Stimulated activated naive CD8-positive, alpha-beta T cell treated with anti-CD3 and anti-CD28 coated beads, Interleukin-15, Interleukin-2, amounts not matched to agents 100 U/mL and 50 U/mL, for 24 hours (primary cell): ENCODE data around the gene KCNN1.
A peak's percentile ranks its signal among the peaks of the same experiment; 100 is the strongest.
"Not testable (repeated sequence)": the region's sequence is repeated elsewhere in the genome, so short reads cannot be mapped to it uniquely, and the experiment has no call there.

Experiments used
- ATAC-seq: fragments of 150-1000 bp; cut with Tn5 transposase; one replicate; pipeline ENCODE4 v1.10.0; 2021
- DNase-seq: peaks from one replicate; pipeline ENCODE4 v3.0.0; 2021

Gene KCNN1

DNA sequence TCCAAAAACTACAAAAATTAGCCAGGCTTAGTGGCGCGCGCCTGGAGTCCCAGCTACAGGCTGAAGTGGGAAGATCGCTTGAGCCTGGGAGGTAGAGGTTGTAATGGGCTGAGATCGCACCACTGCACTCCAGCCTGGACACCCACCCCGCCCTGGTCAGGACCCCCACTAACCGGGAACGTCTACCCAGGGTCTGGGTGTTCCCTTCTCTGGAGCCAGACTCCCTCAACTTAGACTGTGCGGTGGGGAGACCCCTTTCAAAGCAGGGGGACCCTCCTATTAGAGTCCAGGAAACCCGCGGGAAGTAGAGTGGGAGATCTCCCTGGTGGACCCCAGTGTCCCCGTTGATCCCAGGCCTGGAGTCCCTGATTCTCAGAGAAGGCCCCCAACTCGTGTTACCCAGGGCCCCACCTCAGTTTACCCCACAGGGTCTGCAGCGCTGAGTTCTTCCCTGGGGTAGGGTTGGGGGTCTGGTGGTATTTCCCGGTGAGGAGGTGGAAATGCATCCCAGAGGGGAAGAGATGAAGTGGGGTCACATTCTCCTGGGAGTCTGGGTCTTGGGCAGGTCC, 35.0 kb downstream of the KCNN1 start:
- DNase-seq (no peak), ATAC-seq (no peak)

DNA sequence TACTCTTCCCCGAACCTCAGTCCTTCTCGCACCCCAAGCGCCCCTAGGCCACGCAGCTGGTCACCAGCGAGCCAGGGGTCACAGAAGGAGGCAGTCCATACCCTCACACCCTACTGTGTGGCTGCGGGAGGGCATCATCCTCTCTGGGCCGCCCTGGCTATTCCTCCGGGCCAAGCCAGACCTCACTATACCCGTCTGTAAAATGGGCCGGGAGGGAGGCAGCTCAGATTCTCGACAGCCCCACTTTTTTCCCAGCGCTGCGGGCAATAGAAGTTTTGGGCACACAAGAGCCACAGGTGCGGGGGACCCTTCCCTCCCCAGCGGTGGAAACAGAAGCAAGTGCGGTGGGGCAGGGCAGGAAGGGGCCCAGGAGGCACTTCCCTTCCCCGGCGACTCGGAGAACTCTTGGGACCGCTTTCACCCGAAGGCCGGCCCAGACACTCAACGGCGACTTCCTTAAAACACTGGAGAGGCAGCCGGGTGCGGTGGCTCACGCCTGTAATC, 35.5 kb downstream of the KCNN1 start:
- ATAC-seq (no peak), DNase-seq (no peak)

DNA sequence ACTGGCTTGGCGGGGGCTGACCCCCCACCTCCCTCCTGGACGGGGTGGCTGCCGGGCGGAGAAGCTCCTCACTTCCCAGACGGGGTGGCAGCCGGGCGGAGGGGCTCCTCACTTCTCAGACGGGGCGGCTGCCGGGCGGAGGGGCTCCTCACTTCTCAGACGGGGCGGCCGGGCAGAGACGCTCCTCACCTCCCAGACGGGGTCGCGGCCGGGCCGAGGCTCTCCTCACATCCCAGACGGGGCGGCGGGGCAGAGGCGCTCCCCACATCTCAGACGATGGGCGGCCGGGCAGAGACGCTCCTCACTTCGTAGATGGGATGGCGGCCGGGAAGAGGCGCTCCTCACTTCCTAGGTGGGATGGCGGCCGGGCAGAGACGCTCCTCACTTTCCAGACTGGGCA, 38.8 kb downstream of the KCNN1 start:
- DNase-seq, ATAC-seq: not testable (repeated sequence)

DNA sequence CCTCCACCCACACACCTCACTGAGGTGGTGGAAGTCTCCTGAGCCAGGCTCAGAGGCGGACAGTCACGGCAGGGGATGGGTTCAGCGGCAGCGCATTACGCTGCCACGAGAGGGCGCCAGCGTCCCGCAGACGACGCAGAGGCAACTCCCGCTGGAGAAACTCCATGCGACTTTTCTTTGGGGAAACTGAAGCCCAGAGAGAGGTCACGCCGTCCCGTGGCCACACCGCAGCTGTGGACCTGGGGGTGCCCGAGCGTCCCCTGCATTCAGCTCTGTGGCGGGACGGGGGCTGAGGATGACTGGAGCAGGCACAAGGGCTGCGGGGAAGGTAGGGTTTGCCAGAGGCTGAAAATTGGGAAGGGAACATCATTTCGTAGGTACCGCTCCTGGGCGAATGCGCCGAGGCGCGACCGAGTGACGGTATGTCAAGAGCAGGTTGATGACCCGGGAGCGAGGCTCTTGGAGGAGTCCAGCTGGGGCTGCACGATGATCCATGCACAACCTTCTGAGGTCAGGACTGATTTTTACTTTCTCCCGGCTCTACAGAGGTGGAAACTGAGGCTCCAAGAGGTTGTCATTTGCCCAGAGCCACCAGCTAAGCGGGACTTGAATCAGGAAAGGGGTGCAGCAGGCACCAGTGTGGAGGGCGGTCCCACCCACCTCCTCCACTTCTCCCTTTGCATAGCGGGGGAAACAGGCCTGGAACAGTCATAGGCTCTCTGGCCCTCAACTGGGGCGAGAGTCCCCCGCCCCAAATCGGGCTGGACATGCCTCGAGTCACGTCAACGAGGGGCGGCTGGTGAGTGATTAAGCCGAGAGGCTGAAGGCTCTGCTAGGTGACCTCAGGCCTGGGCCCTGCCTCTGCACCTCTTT, 40.4 kb downstream of the KCNN1 start:
- ATAC-seq (peak; percentile 65), DNase-seq (peak; percentile 88)

DNA sequence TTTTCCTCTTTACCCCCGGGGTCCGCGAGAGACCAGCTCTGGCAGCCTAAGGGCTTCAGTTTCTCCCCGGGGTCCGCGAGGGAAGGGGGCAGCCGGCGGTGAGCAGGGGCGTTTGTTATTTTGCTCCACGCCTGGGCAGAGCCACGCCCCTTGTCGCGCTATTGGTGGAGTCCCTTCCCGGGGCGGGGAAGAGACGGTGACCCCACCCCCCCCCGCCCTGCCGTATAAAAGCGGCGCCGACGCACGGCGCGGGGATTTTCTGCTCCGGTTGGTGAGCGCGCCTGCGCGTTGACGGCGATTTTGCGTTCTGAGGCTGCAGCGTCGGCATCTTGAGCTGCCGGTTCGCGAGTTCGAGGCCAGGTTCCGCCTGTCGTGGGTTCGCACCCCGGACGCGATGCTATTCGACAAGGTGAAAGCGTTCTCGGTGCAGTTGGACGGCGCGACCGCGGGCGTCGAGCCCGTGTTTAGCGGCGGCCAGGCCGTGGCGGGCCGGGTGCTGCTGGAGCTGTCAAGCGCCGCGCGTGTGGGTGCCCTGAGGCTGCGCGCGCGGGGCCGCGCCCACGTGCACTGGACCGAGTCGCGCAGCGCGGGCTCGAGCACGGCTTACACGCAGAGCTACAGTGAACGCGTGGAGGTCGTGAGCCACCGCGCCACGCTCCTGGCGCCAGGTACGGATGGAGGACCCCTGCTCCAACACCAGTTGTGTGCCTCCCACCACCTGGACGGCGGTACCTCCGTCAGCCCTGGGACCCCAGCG, 41.2 kb downstream of the KCNN1 start, which contains the start of gene ARRDC2:
Gene ARRDC2 (plus strand): TSS at position 254 of the 757 bp plus-strand sequence. CDS start 141 bp downstream, at position 395.
- peak; percentile 88 for DNase-seq
- ATAC-seq: peak; percentile 83

DNA sequence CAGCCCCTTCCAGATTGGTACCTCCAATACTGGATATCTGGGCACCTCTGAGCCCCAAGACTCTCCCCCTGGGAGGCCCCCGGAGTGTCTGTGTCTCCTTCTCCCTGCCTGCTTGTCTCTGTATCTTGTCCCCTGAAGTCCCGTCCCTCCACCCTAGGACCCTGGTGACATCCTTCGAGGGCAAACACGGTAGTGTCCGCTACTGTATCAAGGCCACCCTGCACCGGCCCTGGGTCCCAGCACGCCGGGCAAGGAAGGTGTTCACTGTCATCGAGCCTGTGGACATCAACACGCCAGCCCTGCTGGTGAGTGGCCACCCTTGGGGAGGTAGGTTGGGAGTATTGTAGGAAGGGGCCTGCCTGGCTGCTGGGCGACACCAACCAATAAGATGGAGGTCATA, 41.9 kb downstream of the KCNN1 start:
- ATAC-seq (no peak), DNase-seq (no peak)

DNA sequence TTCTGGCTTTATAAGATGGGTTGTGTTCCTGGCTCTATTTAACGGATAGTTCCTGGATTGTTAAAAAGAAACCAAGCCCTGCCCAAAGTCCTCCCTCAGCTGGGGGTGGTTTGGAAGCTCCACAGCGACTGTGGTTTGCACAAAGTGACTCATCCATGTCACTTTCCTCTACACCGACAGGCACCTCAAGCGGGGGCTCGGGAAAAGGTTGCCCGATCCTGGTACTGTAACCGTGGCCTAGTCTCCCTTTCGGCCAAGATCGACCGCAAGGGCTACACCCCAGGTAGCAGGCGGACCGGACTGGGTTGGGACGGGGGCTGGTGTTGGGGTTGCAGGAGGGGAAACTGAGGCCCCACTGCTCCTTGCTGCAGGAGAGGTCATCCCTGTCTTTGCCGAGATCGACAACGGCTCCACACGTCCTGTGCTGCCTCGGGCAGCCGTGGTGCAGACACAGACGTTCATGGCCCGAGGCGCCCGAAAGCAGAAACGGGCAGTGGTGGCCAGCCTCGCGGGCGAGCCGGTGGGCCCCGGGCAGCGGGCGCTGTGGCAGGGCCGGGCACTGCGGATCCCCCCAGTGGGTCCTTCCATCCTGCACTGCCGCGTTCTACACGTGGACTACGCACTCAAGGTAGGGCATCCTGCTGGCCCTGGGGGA, 42.6 kb downstream of the KCNN1 start:
- ATAC-seq: no peak

DNA sequence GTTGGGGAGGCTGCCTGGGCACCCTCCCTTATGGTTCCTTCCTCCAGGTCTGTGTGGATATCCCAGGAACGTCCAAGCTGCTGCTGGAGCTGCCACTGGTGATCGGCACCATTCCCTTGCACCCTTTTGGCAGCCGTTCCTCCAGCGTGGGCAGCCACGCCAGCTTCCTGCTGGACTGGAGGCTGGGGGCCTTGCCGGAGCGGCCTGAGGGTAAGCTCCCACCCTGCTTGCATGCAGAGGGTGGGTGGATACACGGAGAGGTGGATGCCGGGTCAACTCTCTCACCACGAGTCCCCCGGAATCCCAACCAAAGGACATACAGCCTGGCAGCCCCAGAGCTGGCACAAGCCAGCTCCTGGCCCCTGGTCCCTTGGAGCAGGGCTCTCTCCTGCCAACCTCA, 43.2 kb downstream of the KCNN1 start:
- ATAC-seq (no peak), DNase-seq (no peak)

More for the DNA sequence above, 42.6 kb downstream of the KCNN1 start:
- no peak for DNase-seq

DNA sequence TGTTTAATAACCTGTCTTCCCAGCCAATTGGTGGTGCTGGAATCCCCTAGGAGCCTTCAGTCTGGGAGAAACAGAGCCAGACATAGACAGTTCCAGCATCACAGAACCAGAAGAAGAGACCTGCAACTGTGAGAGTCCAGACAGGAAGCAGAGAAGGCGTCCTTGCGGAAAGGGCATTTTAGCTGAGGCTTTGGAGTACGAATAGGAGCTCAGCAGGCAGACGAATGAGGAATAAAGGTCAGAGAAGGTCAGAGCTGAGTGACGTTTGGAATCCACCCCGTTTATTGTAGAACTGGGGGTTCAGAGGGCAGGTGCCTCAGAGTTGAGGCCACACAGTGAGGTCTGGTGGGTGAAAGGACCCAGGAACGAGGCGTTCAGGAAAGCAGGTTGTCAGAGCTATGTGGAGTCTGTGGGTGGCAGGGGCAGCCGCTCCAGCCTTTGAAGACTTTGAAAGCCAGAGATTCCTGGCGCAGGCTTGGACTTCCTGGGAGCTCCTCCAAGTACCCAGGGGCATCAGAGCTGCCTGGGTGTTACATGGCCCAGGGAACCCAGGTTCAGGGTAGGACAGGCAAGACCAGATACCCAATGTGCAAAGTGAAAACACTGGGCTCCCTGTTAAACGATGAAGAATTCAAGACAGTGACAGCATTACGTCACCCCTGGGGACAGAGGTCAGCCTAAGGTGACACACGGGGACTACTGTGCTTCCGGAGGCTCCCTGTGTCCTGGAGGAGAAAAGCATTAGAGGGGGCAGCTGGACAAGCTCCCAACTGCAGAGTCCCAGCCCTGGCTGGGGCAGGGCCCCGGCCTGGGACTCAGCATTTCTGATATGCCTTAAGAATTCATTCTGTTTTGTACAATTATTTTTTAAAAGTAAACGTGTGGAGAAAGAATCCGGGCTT, 46.6 kb downstream of the KCNN1 start:
- DNase-seq (no peak), ATAC-seq (no peak)

DNA sequence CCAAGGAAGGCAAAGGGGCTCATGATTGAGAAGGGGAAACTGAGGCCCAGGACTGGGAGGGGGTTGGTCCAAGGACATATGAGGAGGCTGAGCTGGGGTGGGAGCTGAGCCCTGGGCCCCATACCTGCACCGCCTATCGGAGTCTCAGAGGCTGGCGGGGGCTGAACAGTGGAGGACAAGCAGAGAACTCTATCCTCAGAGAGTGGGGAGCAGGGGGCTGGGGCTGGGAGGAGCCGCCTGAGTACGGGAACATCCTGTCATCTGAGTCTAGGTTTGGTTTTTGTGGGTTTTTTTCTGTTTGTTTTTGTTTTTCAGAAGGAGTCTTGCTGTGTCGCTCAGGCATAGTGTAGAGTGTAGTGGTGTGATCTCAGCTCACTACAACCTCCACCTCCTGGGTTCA, 47.3 kb downstream of the KCNN1 start:
- ATAC-seq (peak; percentile 55), DNase-seq (no peak)

DNA sequence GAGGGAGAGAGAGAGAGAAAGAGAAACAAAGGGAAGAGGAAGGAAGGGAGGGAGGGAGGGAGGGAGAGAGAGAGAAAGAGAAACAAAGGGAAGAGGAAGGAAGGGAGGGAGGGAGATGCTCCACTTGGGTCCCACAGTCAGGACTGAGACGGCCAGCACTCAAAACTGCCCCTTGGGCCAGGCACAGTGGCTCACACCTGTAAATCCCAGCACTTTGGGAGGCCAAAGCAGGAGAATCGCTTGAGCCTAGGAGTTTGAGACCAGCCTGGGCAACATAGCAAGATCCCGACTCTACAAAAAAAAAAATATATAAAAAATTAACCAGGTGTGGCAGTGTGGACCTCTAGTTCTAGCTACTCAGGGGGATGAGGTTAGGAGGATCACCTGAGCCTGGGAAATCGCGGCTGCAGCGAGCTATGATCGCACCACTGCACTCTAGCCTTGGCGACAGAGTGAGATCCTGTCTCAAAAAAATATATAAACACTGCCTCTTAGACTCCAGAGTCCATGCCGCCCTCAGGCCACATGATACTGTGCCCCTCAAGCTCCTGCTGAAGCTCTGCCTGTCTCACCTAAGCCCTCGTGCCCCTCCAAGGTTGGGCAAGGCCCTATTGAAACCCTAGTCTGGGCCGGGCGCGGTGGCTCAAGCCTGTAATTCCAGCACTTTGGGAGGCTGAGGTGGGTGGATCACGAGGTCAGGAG, 49.5 kb downstream of the KCNN1 start:
- DNase-seq (no peak), ATAC-seq (no peak)

DNA sequence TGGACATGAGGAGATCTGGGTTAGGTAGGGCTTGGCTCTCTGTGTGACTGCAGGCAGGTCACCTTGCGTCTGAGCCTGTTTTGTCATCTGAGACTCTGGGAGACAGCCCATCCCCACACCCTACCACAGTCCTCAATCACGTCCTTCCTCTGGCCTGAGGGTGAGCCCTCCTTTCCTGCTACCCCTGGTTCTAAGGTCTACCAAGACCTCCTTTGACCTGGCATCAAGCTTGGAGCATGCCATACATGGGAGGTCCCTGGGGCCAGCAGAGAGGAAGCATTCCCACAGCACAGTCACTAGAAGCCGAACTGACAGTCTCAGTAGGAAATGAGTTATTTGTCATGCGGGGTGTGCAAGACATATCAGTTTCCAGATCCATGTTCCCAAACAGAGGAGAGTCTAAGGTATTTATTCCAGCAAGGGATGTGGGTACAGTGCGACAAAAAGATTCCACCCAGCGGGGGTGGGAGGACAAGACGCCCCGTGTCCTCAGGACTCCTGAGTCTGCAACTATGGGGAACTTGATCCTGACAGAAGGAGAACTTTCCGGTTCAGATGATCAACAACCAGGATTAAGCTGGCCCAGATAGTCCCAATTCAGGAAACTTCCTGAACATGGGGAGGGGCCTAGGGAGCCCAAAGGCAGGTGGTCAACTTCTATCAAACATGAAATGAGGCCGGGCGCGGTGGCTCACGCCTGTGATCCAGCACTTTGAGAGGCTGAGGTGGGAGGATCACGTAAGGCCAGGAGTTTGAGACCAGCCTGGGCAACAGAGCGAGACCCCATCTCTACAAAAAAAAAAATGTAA, 50.6 kb downstream of the KCNN1 start:
- DNase-seq (no peak), ATAC-seq (no peak)

DNA sequence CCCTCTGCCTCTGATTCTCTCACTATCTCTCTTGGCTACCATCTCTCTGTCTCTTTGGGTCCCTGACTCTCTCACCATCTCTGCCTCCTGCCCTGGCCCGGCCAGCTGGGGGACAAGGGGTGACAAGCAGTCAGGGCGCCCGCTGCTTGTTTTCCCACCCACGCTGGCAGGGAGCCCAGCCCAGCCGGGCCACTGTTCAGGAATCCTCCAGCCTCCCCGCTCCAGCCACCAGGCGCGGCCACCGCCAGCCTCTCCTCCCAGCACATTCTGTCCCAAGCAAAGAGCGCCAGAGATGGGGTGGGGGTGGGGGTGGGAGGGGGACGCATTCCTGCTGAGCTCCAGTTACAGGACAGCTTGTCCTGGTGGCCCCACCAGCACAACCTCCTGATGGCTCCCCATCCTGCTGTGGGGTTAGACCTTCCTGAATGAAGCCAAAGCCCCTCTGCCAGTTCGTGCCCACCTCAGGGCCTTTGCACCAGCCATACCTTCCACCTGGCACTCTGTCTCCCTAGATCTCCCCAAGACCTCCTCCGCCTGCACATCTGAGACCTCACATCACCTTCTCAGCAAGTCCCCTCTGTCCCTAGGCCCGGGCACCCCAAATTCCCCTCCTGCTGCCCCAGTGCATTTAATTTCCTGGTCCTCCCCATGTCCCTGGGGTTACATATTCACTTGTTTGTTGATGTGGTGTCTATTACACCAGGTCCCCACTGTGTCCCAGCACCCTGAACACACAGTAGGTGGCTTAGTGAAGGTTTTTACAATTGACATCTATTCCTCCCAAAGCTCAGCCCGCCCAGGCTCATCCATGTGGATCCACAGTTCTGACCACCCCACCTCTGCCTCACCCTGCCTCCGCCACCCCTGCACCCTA, 53.5 kb downstream of the KCNN1 start:
- no peak for DNase-seq

DNA sequence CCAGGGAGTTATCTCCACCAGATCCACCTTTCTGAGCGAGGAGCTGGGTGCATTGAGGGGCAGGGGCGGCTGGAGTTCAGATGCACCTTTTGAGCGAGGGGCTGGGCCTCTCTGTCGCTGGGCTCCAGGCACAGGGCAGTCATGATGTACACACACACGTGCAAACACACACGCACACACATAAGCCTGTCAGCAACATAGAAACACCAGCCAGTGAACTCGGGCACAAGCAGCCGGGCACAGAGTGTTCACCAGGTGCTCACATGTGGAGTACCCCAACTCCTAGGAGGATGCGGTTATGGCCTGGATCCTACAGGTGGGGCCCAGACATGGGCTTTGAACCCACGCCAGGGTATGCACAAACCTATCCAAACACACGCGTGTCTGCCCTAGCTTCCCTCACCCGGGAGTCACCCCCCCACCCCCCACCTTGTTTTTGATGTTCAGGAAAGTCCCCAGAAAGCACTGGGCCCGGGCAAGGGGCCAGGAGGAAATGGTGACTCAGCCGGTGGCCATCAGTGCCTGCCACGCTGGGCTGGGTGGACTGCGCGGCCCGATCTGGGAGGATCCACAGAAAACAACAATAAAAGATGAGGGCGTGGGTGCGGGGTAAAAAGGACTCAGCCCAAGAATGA, 54.3 kb downstream of the KCNN1 start:
- ATAC-seq (peak; percentile 34), DNase-seq (peak; percentile 76)

More for the DNA sequence above, 53.5 kb downstream of the KCNN1 start:
- ATAC-seq: no peak

DNA sequence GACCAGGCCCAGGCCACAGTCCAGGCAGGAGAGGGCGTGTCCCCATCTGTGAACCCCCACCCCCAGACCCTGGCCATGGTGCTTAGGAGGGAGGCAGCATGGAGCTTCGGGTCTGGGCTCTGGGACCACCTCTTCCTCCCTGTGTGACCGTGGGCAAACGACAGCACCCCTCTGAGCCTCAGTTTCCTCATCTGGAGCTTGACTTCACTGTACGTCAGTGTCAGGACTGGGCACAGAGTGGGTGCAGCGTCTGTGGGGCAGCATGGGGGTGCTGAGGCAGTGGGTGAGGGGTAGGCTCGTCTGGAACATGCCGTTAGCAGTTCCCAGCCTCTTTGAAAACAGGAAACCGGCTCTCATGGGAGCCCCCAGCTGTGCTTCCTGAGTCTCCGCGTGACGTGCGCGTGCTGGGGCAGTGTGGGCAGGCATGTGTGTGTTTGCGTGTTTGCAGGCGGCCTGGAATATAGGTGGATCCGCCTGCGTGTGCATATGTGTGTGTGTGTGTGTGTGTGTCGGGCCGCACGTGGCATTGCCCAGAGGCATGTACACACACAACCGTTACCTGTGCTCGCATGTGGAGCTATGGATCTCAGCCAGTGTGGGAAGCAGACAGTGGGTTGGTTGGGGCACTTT, 56.8 kb downstream of the KCNN1 start:
- ATAC-seq (peak; percentile 39), DNase-seq (peak; percentile 71)

DNA sequence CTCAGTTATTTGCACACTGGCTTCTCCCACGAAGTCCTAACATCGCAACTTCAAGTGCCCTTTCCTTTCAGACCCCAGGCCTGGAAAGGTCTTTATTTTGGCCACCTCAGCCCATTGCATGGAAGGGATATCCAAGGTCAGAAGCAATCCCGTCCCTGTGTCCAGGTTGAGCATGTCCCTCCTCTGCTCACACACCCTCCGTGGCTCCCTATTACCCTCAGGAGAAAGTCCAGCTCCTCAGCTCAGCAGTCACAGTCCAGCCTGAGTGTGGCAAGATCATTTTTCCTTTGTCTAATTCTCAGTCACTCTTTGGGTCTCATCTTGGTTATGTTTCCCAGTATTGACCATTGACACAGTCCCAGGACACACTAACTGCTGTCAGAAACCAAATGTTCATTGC, 60.2 kb downstream of the KCNN1 start:
- no peak for ATAC-seq
- DNase-seq: no peak

DNA sequence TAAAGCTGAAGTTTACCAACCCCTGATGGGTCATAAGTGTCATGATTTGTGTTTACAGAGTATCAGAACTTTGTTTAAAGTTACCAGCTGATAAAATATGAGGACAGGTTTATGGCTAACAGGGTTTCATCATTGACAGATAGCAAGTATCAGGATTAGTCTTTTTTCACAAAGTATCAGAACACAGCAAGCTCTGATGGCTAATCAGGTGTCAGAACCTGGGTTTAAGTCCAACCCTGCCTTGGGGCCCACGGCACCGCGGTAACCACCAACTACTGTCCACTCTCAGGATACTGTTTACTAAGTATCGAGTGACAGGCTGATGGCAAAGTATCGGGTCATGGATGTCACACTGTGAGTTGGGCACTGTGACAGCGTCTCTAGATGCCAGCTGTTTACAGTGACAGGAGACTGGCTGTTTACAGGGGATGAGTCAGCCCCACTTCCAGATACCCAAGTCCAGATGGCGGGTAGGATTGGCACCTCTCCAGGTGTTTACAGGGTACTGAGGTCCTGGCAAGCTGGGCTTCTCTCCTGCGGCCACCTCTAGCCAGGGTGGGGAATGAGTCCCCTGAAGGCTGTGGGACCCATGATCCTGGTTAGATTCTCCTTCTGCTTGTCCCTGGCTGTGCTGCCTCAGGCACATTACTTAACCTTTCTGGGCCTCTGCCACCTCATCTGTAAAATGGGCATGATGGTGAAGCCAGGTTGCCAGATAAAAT, 62.9 kb downstream of the KCNN1 start:
- ATAC-seq: no peak

More for the DNA sequence above, 62.9 kb downstream of the KCNN1 start:
- no peak for DNase-seq
